ENCODE measurements around the gene ITPKB.

The ITPKB gene

GRCh38 chr1:226738995-226739695, at the start of gene ITPKB:
Gene ITPKB (minus strand): TSS chr1:226739282. CDS start chr1:226737458, 1,824 bp downstream.
- peak within 1 kb of the TSS; percentile 99 for H3K9ac ChIP-seq (ENCODE audit: low read length)
- H3K79me2 ChIP-seq (ENCODE audit: insufficient read depth, low read length) = peaks cover 42% of the 10 kb centered on the region
- 0 out of 2 replicates have a peak, but pooled peaks cover 3% of the 10 kb centered on the region for H3K9me3 ChIP-seq (ENCODE audit: low read length)
- H2AFZ ChIP-seq (ENCODE audit: low read length) = no peak within 1 kb of the TSS; the same call in 1 of the 2 replicates
- H3K27me3 ChIP-seq (ENCODE audit: insufficient read depth, low read length) = no peaks in the 10 kb centered on the region
- no peaks in the 10 kb centered on the region for H4K20me1 ChIP-seq (ENCODE audit: insufficient read depth, low read length)
- H3K4me3 ChIP-seq (ENCODE audit: low read depth, low read length, poor library complexity, severe bottlenecking) = peak within 1 kb of the TSS; percentile 82
- peaks cover 11% of the 10 kb centered on the region; the same call in 1 of the 2 replicates for H3F3A ChIP-seq (ENCODE audit: insufficient read depth, low read length)
- peak within 1 kb of the TSS; percentile 89 for H3K4me2 ChIP-seq (ENCODE audit: low read length)
- peaks cover 56% of the 10 kb centered on the region for H3K4me1 ChIP-seq (ENCODE audit: insufficient read depth, low read length, severe bottlenecking)
- peak within 1 kb of the TSS; percentile 95 for H3K27ac ChIP-seq (ENCODE audit: low read depth, low read length, poor library complexity, severe bottlenecking)
- TF ChIP-seq CTCF (IDR thresholded peaks at IDR 0.05; ENCODE audit: low read length) = no peak
- TF ChIP-seq EZH2 (IDR thresholded peaks at IDR 0.05; ENCODE audit: borderline replicate concordance, low read length) = no peak
- no peaks in the 10 kb centered on the region for H3K9me2 ChIP-seq (ENCODE audit: low read depth, low read length)
- peaks cover 30% of the 10 kb centered on the region for H3K36me3 ChIP-seq (ENCODE audit: insufficient read depth, low read length)

GRCh38 chr1:226787638-226788037, 48.6 kb upstream of the ITPKB start:
- H3F3A ChIP-seq (ENCODE audit: insufficient read depth, low read length) = no peaks in the 10 kb centered on the region
- H3K9me3 ChIP-seq (ENCODE audit: low read length) = no peaks in the 10 kb centered on the region
- H3K9ac ChIP-seq (ENCODE audit: low read length) = no peak overlapping the region
- no peaks in the 10 kb centered on the region for H3K36me3 ChIP-seq (ENCODE audit: insufficient read depth, low read length)
- no peak overlapping the region for H3K4me2 ChIP-seq (ENCODE audit: low read length)
- H3K4me3 ChIP-seq (ENCODE audit: low read depth, low read length, poor library complexity, severe bottlenecking) = no peak overlapping the region
- no peak for TF ChIP-seq EZH2 (IDR thresholded peaks at IDR 0.05; ENCODE audit: borderline replicate concordance, low read length)
- TF ChIP-seq CTCF (IDR thresholded peaks at IDR 0.05; ENCODE audit: low read length) = no peak
- H3K27me3 ChIP-seq (ENCODE audit: insufficient read depth, low read length) = peaks cover 6% of the 10 kb centered on the region; the same call in 1 of the 2 replicates
- no peaks in the 10 kb centered on the region for H4K20me1 ChIP-seq (ENCODE audit: insufficient read depth, low read length)
- no peaks in the 10 kb centered on the region for H3K9me2 ChIP-seq (ENCODE audit: low read depth, low read length)
- H2AFZ ChIP-seq (ENCODE audit: low read length) = no peak overlapping the region
- H3K4me1 ChIP-seq (ENCODE audit: insufficient read depth, low read length, severe bottlenecking) = no peaks in the 10 kb centered on the region
- H3K27ac ChIP-seq (ENCODE audit: low read depth, low read length, poor library complexity, severe bottlenecking) = no peak overlapping the region
- no peaks in the 10 kb centered on the region for H3K79me2 ChIP-seq (ENCODE audit: insufficient read depth, low read length)

- Histone ChIP-seq H3F3A (ENCODE audit: insufficient read depth, low read length) (no peaks in the 10 kb centered on the region), H3K9me2 (ENCODE audit: low read depth, low read length) (no peaks in the 10 kb centered on the region), H3K27me3 (ENCODE audit: insufficient read depth, low read length) (peaks cover 6% of the 10 kb centered on the region; the same call in 1 of the 2 replicates), H2AFZ (ENCODE audit: low read length) (no peak overlapping the region), H3K9ac (ENCODE audit: low read length) (no peak overlapping the region), H3K4me2 (ENCODE audit: low read length) (no peak overlapping the region), H3K27ac (ENCODE audit: low read depth, low read length, poor library complexity, severe bottlenecking) (no peak overlapping the region), H3K9me3 (ENCODE audit: low read length) (no peaks in the 10 kb centered on the region), H3K4me3 (ENCODE audit: low read depth, low read length, poor library complexity, severe bottlenecking) (no peak overlapping the region), H3K4me1 (ENCODE audit: insufficient read depth, low read length, severe bottlenecking) (no peaks in the 10 kb centered on the region), H3K36me3 (ENCODE audit: insufficient read depth, low read length) (no peaks in the 10 kb centered on the region), H3K79me2 (ENCODE audit: insufficient read depth, low read length) (no peaks in the 10 kb centered on the region), H4K20me1 (ENCODE audit: insufficient read depth, low read length) (no peaks in the 10 kb centered on the region)
- no peak for TF ChIP-seq CTCF (IDR thresholded peaks at IDR 0.05; ENCODE audit: low read length)
Observed at GRCh38 chr1:226787071-226787470, 48.0 kb upstream of the ITPKB start.
